Ecto neural progenitor cell (in vitro differentiated cells): Measurements from ENCODE around the gene HOXA5.

Experiments used
- DNase-seq: peaks from one replicate; pipeline ENCODE4 v3.0.0-alpha.2; 2018; ENCODE audit warnings: low spot score

HOXA5 gene

DNA sequence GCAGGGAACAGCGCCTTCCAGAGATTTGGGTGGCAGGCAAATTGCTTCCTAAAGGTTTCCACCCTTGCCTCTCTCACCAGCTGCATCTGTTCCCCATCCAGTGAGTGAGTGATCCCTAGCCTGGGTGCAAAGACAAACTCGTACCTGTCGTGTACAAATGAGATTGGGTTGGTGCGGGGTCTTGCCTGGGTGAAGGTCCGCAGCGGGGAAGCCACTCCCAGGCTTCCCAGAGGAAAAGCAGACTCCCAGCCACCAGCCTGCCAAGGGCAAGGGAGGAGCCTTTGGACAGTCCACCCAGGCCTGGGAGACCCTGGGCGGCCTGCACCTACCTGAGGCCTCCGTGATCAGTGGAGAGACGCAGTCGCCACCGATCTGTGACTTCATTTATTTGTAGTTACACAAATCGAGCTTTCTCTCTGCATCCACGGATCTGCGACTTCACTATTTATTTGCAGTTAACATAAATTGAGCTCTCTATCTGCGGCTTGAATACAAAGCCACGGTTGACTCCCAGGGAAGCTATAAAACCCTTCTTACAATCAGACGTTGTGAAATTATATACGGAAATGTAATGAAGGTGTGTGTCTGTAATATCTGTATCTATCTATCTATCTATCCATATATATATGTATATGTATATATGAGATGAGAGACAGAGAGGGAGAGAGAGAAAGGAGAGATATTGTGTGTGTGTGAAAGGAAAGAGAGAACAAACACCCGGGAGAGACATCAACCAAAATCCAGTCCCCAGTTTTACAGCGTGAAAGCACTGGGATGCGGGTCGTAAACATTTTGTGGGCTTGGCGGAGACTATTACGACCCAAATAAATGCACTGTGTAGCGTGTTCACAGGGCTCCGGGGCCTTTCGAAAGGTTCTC lies 16.0 kb upstream of the HOXA5 start:
- no peak for DNase-seq

DNA sequence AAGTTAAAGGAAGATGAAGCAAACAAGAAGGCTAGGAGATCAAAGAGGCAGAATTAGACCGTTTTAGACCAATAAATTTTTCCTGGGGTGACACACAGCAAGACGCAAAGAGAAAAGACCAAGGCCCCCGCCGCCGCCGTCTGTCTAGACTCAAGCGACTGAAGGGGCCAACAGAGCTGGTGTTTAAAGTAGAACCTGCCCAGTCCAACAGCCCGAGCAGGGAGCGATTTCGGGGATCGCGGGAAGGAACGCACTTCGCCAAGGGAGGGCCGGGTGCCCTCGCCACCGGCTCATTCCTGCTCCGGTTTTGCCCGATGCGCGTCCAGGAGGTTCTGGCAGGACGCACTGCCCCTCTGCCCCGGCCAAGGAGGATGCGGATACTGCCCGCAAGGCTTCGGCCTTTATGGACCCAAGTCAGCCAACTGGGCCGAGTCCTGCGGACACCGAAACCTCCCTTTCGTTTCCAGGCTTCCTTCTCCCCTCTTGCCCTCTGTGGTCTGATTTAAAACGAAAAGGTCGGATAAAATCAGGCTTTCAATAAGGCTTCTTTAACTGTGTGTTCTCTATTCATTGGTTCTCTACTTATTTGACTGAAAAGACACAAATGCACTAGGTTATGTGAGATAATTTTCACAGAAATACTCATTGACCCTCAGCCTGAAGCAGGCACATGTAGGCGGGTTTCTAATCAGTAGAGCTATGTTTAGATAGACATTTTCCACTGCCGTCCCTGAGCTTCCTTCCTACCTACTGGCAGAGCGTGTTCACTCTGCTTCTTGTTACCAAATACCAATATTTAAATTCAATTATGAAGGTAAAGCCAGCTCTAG lies 15.2 kb upstream of the HOXA5 start:
- DNase-seq = no peak

DNA sequence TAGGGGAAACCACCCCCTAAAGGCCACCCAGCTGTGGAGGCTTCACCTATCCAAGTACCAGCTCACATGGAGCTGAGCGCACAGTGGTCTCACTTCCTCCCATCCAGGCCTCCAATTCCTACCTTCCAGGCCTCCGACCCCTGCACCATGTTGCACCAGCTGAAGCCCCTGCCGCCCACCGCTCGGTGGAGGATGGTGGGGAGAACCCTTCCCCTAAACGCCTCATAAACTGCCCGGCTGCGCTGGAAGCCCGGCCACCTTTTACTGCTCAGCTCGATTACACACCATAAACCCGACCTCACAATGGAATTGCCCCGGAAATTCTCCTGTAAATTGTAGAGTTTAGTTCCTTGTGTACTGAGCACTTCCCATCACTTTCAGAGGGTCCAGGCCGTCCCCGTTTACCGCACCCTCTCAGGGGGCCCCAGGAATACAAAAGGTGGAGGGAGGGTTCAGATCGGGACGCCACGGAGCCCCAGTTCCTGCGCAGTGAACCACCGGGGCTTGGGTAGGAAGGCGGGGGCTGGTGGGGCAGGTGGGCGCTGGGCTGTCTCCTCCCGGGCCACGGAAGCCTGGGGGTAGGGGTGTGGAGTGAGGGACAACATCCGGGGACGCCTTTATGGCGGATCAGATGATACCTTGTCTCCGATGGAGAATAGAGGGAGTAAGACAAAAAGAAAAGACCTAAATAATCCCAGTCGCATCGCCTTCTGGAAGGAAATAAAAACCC lies 14.4 kb upstream of the HOXA5 start:
- no peak for DNase-seq

DNA sequence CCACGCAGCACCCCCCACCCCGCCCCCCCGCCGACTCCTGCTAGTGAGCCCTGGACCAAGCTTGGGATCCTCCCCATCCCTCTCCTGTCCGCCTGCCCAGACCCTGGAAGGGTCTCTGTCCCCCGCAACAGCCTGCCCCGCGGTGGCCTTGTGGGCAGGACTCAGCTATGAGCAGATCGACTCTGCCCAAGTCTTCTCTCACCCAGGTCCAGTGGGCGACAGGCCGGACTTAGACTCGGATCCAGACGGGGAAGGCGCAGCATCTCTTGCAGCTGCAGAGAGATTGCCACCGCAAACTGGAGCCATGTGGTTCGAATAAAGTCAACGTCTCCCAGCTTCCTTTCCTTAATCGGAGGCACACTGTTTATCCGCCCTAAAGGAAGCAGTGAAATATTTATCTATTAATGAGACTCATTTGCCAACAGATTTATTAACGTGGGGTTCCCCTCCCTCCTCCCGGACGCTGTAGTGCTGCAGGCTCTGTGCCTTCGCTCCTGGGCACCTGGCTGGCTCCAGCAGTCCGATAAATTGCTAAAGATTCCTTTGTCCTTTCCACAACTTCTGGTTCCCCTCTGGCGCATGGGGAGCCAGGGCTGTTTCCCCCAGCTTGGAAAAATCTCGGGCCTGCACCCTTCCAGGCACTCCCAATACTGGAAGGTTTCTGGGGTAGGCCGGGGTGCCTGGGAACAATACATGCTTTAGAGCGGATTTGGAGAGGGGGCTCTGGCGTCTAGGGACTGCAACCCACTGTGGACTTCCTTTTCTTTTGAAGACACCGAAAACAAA lies 13.6 kb upstream of the HOXA5 start:
- DNase-seq = peak; percentile 52

DNA sequence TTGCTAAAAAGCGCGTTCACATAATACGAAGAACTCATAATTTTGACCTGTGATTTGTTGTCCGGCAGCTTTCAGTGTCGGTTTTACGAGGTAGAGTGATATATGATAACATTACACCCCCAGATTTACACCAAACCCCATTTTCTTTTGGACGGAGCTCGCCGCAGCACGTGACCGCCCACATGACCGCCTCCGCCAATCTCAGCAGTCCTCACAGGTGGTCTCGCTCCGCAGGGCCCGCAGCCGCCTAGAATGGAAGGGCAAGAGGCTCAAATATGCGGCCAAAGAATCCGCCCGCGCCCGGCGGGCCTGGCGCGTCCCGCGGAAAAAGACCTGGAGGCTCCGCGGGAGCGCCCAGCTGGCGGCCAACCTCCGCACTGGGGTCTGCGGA lies 13.0 kb upstream of the HOXA5 start, which contains the start of gene HOXA7:
Gene HOXA7 (minus strand): TSS at position 168 of the 391 bp plus-strand sequence. CDS start 130 bp downstream, at position 38.
- DNase-seq = peak; percentile 72

DNA sequence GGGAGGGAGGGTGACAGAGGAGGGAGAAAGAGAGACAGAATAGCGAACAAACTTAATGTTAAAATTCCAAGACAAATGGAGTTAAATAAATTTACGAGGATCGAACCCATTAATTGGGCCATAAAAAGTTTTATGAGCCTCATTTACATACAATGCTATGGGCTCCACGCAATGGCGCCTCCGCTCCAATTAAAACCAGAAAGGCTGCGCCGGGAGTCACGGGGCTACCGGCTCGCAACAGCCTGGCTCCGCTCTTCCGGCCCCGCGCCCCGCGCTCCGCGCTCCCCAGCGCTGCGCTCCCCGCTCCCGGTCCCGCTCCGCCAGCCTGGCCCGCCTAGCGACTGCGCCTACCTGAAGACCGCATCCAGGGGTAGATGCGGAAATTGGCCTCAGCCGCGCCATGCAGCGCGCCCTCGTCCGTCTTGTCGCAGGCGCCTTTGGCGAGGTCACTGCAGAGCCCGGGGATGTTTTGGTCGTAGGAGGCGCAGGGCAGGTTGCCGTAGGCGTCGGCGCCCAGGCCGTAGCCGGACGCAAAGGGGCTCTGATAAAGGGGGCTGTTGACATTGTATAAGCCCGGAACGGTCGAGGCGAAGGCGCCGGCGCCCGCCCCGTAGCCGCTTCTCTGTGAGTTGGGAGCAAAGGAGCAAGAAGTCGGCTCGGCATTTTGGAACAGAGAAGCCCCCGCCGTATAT lies 12.5 kb upstream of the HOXA5 start:
- peak; percentile 54 for DNase-seq

DNA sequence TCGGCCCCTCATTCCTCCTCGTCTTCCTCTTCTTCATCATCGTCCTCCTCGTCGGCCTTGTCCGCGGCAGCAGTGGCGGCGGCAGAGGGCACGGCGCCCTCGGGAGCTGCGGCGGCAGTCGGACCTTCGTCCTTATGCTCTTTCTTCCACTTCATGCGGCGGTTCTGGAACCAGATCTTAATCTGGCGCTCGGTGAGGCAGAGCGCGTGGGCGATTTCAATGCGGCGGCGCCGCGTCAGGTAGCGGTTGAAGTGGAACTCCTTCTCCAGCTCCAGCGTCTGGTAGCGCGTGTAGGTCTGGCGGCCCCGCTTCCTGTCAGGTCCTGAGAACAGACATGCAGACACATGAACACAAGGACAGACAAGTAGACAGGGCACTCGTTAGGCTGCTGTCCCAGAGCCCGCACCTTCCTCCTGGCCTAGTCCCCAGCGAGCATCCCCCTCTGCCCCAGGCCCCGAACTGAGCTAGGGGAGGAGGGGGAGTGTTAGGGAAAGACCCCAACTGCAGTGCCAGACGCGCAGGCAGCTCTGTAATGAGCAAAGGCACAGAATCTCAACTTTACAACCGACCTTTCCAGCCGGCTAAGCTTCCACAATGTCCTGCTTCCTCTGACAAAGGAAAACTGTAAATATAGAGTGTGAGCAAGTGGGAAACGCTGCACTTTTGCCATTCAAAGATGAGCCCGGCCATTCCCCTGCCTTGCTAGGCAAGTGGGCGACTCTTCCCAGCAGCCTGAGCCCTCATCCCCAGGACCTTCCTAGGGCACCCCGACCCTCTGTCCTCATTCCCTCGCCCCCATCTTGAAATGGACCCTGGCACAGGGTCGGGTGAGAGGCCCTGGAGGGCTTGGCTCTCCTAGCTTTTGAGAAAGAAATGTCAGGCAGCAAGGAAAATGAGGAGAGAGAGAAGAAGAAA lies 11.7 kb upstream of the HOXA5 start:
- DNase-seq = peak; percentile 51

DNA sequence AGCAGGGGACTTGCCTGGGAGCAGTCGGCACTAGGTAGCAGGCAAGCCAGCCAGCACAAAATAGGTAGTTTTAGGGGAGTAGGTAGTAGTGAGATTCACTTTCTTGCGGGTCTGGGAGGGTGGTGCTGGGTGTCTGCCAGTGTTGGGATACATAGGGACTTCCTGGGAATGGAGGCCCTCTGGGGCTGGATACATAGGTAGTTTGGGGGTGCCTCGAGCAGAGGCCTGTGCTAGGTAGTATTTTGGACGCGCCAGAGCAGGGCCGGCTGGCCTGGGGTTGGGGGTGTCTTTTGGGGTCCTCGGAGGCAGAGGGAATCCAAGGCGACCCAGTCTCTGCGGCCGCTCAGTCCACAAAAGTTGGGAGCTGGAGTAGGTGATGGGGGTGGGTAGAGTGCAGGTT lies 10.9 kb upstream of the HOXA5 start:
- peak; percentile 44 for DNase-seq

DNA sequence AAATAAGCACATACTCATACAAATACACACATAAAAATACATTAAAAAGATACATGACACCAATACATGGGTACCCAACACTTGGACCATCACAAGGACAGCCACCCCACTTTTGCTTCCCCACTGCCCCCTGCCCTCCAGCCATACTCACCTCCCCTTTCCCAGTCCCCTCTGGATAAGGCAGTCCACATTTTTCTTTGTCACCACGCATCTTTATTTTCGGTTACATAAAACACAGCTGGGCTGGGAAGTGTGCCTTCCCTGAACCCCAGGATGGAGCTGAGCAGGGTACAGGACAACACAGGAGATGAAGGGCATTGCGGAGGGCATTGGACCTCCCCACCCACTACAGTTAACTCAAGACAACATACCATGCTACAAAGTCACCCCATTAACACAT lies 10.0 kb upstream of the HOXA5 start:
- no peak for DNase-seq

DNA sequence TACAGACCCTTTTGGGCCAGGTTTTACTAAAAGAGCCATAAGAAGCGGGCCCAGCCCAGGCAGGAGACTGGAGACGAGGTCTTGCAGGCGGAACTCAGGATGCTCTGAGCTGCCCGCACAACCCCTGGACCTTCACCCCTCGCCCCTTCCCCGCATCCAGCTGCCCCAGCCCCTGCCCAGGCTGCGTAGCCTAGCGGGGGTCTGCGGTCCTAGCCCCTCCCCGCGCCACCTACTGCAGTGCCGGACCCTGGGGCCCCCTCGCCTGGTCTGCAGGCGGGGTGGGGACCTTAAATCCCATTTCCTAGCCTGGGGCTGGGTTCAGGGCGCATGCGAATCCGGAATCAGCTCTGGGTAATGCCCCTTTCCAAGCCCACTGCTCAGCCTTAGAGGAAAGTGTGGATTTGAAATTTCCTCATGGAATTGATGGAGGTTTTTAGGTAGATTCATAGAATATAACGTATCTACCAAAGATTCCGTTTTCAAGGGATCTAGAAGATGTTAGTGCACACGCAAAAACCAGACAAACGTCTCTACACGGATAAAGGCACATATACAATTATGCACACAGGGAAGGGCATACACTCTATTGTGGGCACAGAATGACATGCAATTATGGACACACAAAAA lies 9.4 kb upstream of the HOXA5 start:
- DNase-seq = peak; percentile 44

DNA sequence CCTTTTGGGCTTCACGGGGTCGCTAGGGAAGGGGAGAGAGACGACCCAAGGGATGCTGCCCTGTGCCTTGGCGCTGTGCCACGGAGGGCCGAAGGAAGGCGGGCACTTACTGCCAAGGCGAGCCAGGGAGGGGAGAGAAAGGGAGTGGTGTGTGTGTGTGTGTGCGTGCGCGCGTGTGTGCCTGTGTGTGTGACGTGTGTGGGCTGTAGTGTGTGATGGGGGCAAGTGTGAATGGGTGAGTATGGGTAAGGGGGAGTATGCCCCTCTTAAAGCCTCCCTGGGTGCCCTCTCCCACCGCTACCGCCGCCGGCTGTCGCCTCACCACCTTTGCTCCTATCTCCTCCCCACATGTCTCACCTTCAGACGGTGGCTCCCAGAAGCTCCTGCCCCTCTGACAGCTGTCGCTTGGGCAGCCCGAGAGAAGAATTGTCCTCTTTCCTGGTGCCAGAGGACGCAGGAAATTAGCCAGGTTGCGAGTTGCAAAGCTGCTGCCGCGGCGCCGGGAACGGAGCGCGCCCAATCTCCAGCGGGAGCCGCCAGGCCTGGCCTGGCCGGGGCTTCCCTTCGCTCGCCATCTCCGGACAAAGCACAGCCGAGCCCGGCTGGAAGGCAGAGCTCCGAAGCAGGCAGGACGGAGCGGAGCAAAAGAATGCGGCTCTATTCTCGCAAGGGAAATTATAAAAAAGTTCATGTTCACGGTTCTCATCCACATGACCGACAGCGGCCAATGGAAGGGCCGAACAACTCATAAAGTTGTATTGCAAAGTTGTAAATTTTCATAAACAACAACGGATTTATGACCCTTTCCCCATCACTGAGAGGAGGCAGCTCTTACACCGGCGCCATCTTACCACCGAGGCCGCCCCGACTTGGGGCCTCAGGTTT lies 8.7 kb upstream of the HOXA5 start, which contains the start of gene HOXA3:
Gene HOXA3 (minus strand): TSS at position 653 of the 885 bp plus-strand sequence. CDS start 41,943 bp downstream, outside the sequence.
- peak; percentile 45 for DNase-seq

DNA sequence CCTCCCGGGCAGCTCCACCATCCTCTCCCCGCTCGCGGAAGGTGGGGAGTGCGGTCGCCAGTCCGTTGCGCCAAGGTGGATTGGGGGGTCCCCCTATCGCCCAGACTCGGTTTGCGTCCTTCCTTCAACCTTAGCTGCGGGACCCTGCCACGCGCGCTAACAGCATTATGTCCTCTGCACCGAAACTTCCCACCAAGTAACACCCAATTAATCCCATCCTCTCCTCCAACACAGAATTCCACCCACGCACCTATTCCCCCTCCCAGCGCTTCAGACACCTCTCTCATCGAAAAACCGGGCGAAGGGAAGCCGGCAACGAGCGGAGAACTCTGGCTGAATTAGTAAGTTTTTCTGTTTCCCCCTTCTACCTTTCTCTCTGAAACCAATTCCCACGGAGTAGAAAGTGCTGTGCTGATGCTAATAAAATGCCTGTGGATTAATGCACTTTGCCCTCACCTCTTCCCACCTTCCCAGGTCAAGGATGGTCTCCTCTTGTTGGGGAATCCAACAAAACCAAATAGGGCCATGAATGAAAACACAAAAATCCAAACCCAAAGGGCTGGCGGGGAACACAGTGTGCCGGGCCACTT lies 8.0 kb upstream of the HOXA5 start:
- peak; percentile 23 for DNase-seq

DNA sequence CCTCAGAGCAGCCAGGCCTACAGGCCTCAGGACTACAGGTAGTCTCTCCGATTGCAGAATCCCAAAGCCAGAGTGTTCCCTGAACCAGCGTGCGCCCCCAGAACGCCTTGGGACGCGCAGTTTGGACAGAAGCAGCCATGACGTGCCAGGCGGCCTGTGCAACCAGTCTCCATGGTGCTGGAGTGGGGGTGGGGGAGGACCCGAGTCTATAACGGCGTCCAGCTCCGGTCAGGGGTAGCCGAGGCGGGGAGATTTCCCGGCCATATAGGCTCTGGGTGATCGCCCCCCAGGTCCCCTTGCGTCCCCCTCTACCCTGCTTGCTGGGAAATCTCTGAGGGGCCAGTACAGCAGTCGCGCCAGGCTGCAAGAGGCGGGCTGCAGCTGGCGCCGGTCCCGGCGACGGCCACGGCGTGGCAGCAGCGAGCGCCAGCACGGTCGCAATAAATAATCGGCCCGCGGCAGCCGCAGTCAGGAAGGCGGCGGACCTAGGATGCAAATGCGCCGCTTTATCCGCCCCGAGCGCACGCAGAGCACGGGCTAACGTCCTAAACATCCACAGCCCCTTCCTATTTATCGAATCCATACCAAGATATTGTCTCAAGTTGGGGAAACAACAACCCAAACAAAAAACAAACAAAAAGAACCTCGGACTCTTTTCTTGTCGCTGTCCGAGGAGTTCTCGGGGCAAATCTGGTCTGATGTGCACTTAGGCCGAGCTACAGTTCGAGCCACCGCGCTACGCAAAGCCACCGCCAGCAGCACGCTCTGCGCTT lies 7.3 kb upstream of the HOXA5 start:
- DNase-seq = peak; percentile 86

DNA sequence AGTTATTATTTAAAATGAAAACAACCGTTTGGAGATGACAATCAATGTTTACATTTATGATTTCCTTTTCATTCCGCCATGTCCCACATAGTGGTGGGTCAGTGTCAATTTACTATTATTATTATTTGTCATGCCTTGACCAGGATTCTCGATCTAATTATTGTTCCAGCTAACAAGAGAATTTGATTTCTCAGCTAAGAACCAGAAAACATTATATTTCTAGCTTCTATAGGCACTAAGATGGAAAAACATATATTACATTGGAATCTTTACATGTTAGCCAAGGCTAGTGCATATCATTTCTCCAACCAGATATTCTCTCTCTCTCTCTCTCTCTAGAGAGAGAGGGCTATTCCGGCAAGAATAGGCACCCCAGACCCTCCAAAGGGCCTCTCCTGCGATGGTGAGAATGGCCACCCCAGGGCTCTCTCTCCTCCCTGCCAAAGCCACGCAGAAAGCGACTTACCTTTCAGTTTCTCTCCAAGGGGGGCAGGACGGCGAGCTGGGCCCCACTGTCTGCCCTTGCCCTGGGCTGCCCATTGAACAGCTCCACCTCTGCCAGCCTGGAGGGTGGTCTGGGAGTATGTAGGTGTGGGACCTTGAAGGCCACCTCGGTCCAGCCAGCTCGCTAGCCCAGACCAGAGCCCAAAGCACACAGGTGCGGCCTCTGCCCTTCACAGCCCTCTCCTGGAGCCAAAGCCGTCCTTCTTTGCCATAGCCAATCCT lies 6.5 kb upstream of the HOXA5 start:
- DNase-seq = no peak

DNA sequence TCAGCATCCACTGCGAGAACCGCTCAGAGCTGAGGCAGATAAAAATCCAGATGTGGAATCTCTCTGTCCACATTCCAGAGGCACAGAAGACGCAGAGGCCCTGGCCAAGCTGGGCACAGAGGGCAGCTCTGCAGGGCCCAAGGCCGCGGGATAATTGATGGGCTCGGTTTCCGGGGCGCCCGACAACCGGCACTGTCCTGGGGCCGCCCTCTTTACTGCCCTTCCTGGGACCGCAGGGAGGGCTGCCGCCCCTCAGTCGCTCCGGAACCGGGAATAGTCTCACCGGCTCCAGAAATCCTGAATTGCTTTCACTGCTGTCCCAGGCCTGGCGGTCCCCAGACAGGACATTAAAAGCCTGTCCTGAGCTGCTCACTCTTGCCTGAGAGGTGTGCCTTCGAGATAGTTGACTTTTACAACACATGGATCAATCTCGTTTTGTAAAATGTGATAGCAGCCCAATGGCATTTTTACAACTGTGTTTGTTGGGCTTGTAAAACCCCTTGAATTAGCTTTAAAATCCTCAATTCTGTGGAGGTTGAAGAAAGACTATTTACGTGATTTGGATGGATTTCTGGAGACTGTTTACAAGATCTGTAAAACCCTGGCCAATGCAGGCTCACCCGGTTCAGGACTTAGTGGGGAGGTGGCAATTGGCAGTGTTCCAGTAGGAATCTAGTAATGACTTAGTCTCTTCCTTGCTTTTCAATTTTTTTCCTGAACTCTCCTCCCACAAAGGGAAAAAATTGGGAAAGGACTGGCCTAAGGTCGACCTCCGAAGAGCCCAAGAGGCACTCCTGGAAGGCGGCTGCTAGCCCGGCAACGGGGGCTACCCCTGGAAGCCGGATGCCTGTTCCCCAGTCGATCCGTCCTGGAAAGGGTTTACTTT lies 5.5 kb upstream of the HOXA5 start:
- peak; percentile 41 for DNase-seq
